GM10248 (cell line): ENCODE measurements around the gene SLC8B1.

Experiments
- CTCF ChIA-PET: fragments of 300-600 bp; sonication (Branson Sonifier 250); formaldehyde crosslinking; extraction: SDS; loops from one replicate; lab custom pipeline; 2021; ENCODE audit warnings: antibody characterized with exemption; lab: Yijun Ruan, JAX
- POLR2A ChIA-PET: fragments of 350-650 bp; sonication (Branson Sonifier 250); formaldehyde crosslinking; extraction: SDS; loops from one replicate; lab custom pipeline; 2020; ENCODE audit warnings: antibody characterized with exemption; lab: Yijun Ruan, JAX
- DNase-seq: peaks from one replicate; pipeline ENCODE4 v3.0.0; 2012; ENCODE audit errors: extremely low spot score
- TF ChIP-seq, protein P1 (sequence below): IDR thresholded peaks from 2 replicates; pipeline ENCODE4 v1.5.1; 2012; ENCODE audit warnings: mild to moderate bottlenecking, low read depth; ENCODE audit errors: extremely low read depth, missing control alignments, control extremely low read depth

The SLC8B1 gene

DNA sequence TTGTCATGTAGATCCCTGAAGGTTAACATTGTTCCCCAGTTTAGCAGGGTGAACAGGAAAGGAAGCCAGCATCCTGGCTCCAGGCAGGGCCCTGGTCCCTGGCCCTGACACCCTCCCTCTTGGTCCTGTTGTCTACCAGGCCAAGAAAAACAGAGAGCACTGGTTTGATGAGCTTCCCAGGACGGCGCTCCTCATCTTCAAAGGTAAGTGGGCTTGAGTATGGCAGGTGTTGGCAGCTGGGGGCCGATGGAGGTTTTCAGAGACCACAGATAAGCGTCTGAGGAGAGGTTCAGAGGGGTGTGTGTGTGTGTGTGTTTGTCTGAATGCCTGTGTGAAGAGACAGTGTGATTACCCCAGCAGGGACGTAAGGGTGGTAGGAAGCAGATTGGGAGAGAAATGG is 56.3 kb downstream of the SLC8B1 start:
- DNase-seq = no peak
- CTCF ChIA-PET = no interaction called here

GRCh38 chr12:113278141-113278540 is 56.8 kb downstream of the SLC8B1 start:
- no peak for DNase-seq
- ChIA-PET CTCF (no interaction called here), POLR2A (no interaction called here)
- TF ChIP-seq, protein P1, sequence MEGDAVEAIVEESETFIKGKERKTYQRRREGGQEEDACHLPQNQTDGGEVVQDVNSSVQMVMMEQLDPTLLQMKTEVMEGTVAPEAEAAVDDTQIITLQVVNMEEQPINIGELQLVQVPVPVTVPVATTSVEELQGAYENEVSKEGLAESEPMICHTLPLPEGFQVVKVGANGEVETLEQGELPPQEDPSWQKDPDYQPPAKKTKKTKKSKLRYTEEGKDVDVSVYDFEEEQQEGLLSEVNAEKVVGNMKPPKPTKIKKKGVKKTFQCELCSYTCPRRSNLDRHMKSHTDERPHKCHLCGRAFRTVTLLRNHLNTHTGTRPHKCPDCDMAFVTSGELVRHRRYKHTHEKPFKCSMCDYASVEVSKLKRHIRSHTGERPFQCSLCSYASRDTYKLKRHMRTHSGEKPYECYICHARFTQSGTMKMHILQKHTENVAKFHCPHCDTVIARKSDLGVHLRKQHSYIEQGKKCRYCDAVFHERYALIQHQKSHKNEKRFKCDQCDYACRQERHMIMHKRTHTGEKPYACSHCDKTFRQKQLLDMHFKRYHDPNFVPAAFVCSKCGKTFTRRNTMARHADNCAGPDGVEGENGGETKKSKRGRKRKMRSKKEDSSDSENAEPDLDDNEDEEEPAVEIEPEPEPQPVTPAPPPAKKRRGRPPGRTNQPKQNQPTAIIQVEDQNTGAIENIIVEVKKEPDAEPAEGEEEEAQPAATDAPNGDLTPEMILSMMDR = no peak

More for the DNA sequence above, 56.3 kb downstream of the SLC8B1 start:
- POLR2A ChIA-PET = no interaction called here
- TF ChIP-seq, protein P1 = no peak

DNA sequence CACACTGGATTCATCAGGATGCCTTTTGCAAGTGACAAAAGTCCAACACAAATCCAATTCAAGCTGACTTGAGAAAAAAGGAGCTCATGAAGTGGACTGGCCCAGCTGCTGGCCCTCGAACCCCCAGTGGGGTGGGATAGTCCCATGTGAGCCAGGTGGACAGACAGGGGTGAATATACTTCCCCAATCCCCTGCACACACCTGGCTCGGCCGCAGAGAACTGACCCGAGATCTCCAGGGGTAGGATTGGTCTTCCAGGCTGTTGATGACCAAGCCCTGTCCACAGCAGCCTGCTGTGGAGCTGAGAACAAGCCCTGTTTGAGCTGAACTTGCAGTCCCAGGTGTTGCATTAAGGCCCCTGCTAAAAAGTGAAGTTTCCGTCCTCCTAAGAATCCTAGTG is 57.4 kb downstream of the SLC8B1 start:
- POLR2A ChIA-PET = no interaction called here
- no peak for DNase-seq
- CTCF ChIA-PET = no interaction called here
- TF ChIP-seq, protein P1 = no peak

- ChIA-PET CTCF (no interaction called here), POLR2A (no interaction called here)
- no peak for DNase-seq
- TF ChIP-seq, protein P1 = no peak
Measured at GRCh38 chr12:113276946-113277500, 57.9 kb downstream of the SLC8B1 start.

- TF ChIP-seq, protein P1 = no peak
- ChIA-PET POLR2A (no interaction called here), CTCF (interaction anchor here (1.4 kb wide), 1 partner anchor 11 kb away, joined by 4 read pairs; no protein-coding TSS in a partner anchor)
- no peak for DNase-seq
Measured at GRCh38 chr12:113276306-113276705, 58.6 kb downstream of the SLC8B1 start.

DNA sequence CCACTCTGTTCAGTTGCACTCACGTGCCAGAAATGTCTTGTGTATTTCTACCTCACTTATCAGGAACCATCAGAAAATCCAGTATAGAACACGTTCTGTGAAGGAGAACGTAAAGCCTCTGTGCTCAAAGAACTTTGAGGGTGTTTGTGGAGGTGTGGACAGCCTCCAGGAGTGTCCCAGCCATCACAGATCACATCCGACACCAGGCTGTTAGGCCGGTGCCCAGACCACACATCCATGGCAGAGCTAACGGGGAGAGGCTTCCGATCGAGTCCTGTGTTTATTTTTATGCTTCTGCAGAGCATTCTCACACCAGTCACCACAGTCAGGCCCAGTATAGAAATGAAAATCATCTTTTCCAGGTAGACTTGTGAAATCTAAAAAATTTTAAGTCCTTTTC is 60.1 kb downstream of the SLC8B1 start:
- TF ChIP-seq, protein P1 = no peak
- DNase-seq = no peak
- POLR2A ChIA-PET = no interaction called here
- CTCF ChIA-PET = interaction anchor here (1.4 kb wide), 1 partner anchor 9 kb away, joined by 4 read pairs; no protein-coding TSS in a partner anchor
